Rectal smooth muscle tissue (tissue), 1 donor: Measurements from ENCODE around the gene TKFC.
"Not testable (repeated sequence)": the region's sequence is repeated elsewhere in the genome, so short reads cannot be mapped to it uniquely, and the experiment has no call there.

Source experiments
- H3K27ac ChIP-seq: one replicate; pipeline ENCODE4 v1.7.0; 2013; ENCODE audit warnings: low read depth, low read length, inconsistent platforms
- H3K27me3 ChIP-seq: one replicate; pipeline ENCODE4 v1.7.0; 2013; ENCODE audit warnings: low read length; ENCODE audit not compliant: control insufficient read depth, insufficient read depth
- H3K36me3 ChIP-seq: one replicate; pipeline ENCODE4 v1.7.0; 2013; ENCODE audit warnings: low read length; ENCODE audit not compliant: control insufficient read depth, insufficient read depth
- H3K4me1 ChIP-seq: one replicate; pipeline ENCODE4 v1.7.0; 2013; ENCODE audit warnings: low read length; ENCODE audit not compliant: control insufficient read depth, insufficient read depth
- H3K4me3 ChIP-seq: one replicate; pipeline ENCODE4 v1.7.0; 2013; ENCODE audit warnings: low read length
- H3K9ac ChIP-seq: one replicate; pipeline ENCODE4 v1.7.0; 2013; ENCODE audit warnings: low read length

The TKFC gene

DNA sequence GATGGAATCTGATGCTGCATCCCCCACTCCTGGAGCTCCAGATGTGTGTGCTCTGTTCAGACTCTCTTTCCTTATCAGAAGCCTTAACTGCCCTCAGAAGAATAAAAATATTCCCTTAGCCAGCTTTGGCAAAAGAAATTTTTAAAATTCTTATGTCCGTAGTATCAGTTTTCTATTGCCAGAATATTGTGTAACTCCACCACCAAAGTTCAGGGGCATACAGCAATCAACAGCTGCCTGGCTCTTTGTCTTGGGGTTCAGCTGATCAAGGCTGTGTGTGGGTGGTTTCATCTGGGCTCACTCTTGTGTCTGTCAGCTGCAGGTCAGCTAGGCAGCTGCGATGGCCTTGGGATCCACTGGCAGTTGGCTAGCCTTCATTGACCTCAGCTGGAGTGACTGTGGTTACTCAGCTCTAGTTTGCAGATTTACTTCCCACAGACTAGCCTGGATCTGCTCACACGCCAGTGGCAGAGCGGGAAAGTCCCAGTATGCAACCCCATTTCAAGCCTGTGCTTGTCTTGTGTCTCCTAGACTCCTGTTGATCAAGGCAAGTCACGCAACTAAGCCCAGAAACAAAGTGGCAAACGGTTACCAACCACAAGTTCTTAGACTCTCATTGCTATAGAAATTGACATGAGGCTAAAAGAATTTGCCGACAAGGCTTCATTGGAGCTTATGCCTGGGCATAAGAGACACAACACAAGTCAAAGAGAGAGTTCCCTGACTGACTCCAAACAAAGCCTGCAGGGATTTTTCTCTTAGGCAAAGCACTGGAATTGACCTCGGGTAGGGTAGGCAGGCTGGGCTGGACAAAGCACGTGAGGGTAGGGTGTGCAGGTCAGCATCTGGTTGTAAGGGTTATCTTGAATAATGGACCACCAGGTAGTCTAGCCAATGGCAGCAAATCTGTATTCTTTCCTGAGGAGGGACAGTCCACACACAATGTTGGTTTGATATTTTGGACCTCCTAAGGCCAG lies 36.6 kb downstream of the TKFC start:
- H3K9ac ChIP-seq, result no peak overlapping the region
- no peaks in the 10 kb centered on the region for H3K27me3 ChIP-seq
- peaks cover 13% of the 10 kb centered on the region for H3K36me3 ChIP-seq
- H3K4me1 ChIP-seq, result no peaks in the 10 kb centered on the region
- H3K27ac ChIP-seq, result no peak overlapping the region
- H3K4me3 ChIP-seq, result no peak overlapping the region

DNA sequence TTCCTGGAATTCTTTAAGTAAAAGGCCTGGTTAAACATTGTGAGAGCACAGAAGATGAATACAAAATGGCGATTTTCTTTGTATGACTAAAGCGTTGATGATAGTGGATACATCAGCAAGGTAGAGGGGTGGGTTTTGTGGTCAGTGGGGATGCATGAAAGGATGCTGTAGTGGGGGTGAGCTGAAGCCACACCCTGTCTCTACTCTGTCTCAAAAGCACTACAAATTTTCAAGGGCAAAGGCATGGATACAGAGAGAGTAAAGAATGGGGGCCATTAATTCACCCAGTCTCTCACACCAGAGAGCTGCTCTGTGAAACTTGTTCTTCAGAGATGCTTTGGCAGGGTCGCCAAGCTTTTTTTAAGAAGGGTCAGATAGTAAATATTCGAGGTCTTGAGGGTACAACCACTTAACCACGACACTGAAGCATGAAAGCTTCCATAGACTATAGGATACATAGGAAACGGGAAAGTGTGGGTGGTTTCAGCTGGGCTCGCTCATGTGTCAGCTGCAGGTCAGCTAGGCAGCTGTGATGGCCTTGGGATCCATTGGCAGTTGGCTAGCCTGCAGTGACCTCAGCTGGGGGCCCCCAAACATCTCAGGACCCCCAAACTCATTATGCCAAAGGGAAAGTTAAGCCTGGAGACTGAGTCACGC lies 37.4 kb downstream of the TKFC start:
- H3K27me3 ChIP-seq, result no peaks in the 10 kb centered on the region
- H3K9ac ChIP-seq, result no peak overlapping the region
- H3K36me3 ChIP-seq, result peaks cover 13% of the 10 kb centered on the region
- H3K27ac ChIP-seq, result no peak overlapping the region
- H3K4me1 ChIP-seq, result no peaks in the 10 kb centered on the region
- H3K4me3 ChIP-seq, result no peak overlapping the region

DNA sequence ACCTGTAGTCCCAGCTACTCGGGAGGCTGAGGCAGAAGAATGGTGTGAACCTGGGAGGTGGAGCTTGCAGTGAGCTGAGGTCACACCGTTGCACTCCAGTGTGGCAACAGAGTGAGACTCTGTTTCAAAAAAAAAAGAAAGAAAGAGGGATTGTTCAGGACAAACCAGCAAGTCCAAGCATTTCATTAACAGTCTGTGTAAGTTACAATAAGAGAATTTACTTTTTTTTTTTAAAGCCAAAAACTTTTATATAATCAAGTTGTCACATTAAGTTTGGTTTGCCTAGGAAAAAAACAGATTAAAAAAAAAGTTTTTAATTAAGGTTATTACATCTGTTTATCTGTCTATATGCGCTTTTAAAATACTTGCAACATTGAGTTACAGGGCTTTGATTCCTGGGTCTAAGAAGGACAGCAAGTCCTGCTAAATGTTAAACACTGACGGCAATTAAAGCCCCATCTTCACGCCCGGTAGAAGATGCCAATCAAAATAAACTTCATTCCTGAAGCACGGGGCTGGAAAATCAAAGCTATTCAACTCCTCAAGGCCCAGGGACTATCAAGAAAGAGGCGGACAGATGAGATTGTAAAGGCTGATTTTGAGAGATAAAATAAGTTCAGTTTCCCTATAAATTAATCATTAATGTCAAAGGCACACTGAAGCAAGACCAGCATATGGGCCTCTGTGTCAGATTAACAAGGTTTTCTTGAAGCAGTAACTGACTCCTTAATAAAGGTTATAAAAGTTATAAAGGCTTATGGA lies 39.8 kb downstream of the TKFC start:
- Histone ChIP-seq H3K4me1 (no peaks in the 10 kb centered on the region), H3K36me3 (peaks cover 6% of the 10 kb centered on the region), H3K9ac (no peak overlapping the region), H3K27ac (no peak overlapping the region), H3K27me3 (no peaks in the 10 kb centered on the region), H3K4me3 (no peak overlapping the region)

DNA sequence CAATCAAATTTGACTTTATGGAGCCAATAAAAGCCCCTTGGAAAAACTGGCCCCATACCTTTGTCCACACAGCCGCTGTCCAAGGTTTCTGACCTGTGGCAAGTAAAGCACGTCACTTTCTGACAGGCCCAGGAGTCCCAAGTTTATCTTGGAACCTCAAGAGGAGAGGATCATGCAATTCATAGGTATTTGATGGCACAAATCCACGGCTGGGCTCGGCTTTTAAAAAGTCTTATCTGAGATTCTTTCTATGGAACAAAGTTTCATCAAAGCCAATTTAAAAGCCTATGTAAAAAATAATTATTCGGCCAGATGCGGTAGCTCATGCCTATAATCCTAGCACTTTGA lies 42.7 kb downstream of the TKFC start:
- Histone ChIP-seq H3K9ac (no peak overlapping the region), H3K27ac (no peak overlapping the region), H3K4me3 (no peak overlapping the region), H3K27me3 (no peaks in the 10 kb centered on the region), H3K36me3 (no peaks in the 10 kb centered on the region), H3K4me1 (no peaks in the 10 kb centered on the region)

DNA sequence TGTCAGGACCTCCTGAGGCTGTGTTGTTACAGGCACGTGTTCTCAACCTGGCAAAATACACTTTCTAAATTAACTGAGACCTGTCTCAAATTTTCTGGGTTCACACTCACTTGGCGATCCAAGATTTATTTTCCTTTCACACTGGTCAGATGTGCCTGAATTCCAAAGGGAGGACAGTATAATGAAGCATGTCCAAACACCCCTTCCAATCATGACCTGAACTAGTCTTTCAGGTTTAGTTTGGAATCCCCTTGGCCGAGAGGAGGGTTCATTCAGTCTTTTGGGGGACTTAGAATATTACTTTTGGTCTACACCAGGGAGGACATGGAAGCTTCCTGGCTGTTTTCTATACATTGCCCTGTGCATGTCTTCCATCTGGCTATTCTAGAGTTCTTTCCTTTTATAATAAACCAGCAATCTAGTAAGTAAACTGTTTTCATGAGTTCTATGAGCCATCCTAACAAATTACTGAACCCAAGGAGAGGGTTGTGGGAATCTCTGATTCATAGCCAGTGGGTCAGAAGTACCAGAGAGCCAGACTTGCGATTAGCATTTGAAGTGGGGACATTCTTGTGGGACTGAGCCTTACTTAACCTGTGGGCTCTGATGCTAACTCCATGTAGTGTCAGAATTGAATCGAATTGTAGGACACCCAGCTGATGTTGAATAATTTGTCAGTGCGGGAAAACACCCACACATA lies 44.6 kb downstream of the TKFC start:
- Histone ChIP-seq H3K27me3 (no peaks in the 10 kb centered on the region), H3K27ac (no peak overlapping the region), H3K4me3 (no peak overlapping the region), H3K4me1 (no peaks in the 10 kb centered on the region), H3K36me3 (no peaks in the 10 kb centered on the region), H3K9ac (no peak overlapping the region)

GRCh38 chr11:61378713-61379313 lies 45.8 kb downstream of the TKFC start:
- Histone ChIP-seq H3K36me3 (no peaks in the 10 kb centered on the region), H3K27me3 (no peaks in the 10 kb centered on the region), H3K4me3 (no peak overlapping the region), H3K27ac (no peak overlapping the region), H3K4me1 (no peaks in the 10 kb centered on the region), H3K9ac (no peak overlapping the region)

- no peak overlapping the region for H3K27ac ChIP-seq
- H3K27me3 ChIP-seq, result no peaks in the 10 kb centered on the region
- no peaks in the 10 kb centered on the region for H3K36me3 ChIP-seq
- no peaks in the 10 kb centered on the region for H3K4me1 ChIP-seq
- H3K4me3 ChIP-seq, result no peak overlapping the region
- no peak overlapping the region for H3K9ac ChIP-seq
Observed at GRCh38 chr11:61380884-61381283, 47.9 kb downstream of the TKFC start.

- not testable (repeated sequence) for H3K27ac ChIP-seq, H3K4me3 ChIP-seq, H3K36me3 ChIP-seq, H3K27me3 ChIP-seq, H3K9ac ChIP-seq, H3K4me1 ChIP-seq
Observed at GRCh38 chr11:61383859-61384258, 50.8 kb downstream of the TKFC start.

GRCh38 chr11:61384271-61385242 lies 51.5 kb downstream of the TKFC start:
- Histone ChIP-seq H3K36me3 (no peaks in the 10 kb centered on the region), H3K4me3 (no peak overlapping the region), H3K4me1 (no peaks in the 10 kb centered on the region), H3K27ac (no peak overlapping the region), H3K9ac (no peak overlapping the region), H3K27me3 (no peaks in the 10 kb centered on the region)

- Histone ChIP-seq H3K4me1 (peaks cover 5% of the 10 kb centered on the region), H3K27ac (no peak overlapping the region), H3K9ac (no peak overlapping the region), H3K4me3 (no peak overlapping the region), H3K27me3 (no peaks in the 10 kb centered on the region), H3K36me3 (no peaks in the 10 kb centered on the region)
Observed at GRCh38 chr11:61390161-61390560, 57.1 kb downstream of the TKFC start.

DNA sequence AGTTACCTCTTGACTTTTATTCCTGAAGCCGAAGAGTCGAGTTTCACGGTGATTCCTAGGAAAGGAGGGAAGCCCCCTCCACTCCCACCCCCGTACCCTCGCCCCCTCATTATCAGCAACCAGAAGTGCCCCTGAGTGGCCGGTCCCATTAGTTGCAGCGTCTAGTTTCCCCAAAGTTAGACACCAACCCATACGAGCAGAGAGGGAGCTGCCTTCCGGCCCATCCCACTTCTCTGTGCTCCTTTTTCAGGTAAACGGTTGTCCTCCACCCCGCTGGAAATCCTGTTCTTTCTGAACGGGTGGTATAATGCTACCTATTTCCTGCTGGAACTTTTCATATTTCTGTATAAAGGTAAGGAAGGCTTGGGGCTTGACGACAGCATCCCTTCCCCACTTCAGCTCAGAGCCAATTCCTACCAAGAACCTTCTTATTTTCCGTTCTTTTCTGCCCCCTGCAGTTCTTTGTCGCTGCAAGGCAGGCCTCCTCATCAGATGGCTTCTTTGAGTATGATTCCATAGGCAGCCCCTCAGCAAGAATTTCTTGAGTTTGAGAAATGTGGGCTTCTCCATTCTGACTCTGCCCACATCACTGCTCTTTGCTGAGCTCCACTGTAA lies 60.1 kb downstream of the TKFC start:
- H3K4me3 ChIP-seq, result peak overlapping the region; percentile 92
- H3K9ac ChIP-seq, result peak overlapping the region; percentile 43
- peak overlapping the region; percentile 77 for H3K27ac ChIP-seq
- H3K4me1 ChIP-seq, result peaks cover 5% of the 10 kb centered on the region
- no peaks in the 10 kb centered on the region for H3K27me3 ChIP-seq
- peaks cover 4% of the 10 kb centered on the region for H3K36me3 ChIP-seq
